ENCODE measurements around the gene SCUBE2.

The SCUBE2 gene

DNA sequence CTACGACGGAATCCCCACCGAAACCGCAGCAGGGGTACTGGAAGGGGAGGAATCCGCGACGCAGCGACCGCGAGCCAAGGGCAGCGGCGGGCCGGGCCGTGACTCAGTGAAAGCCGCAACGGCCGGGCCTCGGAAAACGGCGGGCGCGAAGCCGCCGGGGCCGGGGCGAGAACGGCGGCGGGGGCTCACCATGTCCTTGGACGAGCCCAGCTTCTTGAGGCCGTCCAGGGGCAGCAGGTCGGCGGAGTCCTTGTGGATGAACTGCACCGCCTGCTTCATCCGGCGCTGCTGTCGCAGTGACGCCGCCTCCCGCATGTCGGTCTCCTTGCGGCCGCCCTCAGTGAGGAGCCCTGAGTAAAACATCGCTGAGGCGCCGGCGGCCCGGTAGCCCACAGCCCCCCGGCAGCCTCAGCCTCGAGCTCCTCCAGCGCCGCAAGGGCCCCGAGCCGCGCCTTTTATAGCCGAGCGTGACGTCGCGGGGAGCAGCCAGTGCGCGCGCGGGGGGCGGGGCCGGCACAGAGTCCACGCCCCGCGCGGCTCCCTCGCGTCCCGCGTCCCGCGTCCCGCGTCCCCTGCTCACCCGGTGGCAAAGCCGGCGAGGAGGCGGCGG, 87.7 kb downstream of the SCUBE2 start, which contains the start of gene NRIP3:
TSS of gene NRIP3 (minus strand) at position 429 of the 610 bp plus-strand sequence. CDS start at position 363, 66 bp downstream.
- Histone ChIP-seq H3K27ac (no peak within 1 kb of the TSS), H3K9me3 (no peaks in the 10 kb centered on the region), H3K4me1 (ENCODE audit: control insufficient read depth in 1 of 2, insufficient read depth in 1 of 2, low read depth in 1 of 2, low read length in 1 of 2) (peaks cover 25 to 31% of the 10 kb centered on the region in 2 experiments), H3K27me3 (peaks cover 73% of the 10 kb centered on the region), H3K36me3 (no peaks in the 10 kb centered on the region), H3K4me3 (ENCODE audit: low read depth in 1 of 2, low read length in 1 of 2) (peak within 1 kb of the TSS; percentile 54 to 66)
- TF ChIP-seq, protein P1, sequence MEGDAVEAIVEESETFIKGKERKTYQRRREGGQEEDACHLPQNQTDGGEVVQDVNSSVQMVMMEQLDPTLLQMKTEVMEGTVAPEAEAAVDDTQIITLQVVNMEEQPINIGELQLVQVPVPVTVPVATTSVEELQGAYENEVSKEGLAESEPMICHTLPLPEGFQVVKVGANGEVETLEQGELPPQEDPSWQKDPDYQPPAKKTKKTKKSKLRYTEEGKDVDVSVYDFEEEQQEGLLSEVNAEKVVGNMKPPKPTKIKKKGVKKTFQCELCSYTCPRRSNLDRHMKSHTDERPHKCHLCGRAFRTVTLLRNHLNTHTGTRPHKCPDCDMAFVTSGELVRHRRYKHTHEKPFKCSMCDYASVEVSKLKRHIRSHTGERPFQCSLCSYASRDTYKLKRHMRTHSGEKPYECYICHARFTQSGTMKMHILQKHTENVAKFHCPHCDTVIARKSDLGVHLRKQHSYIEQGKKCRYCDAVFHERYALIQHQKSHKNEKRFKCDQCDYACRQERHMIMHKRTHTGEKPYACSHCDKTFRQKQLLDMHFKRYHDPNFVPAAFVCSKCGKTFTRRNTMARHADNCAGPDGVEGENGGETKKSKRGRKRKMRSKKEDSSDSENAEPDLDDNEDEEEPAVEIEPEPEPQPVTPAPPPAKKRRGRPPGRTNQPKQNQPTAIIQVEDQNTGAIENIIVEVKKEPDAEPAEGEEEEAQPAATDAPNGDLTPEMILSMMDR (IDR thresholded peaks at IDR 0.05), result no peak

GRCh38 chr11:9002920-9003572, 88.4 kb downstream of the SCUBE2 start:
- no peak overlapping the region for H3K27ac ChIP-seq
- H3K27me3 ChIP-seq, result peaks cover 66% of the 10 kb centered on the region
- H3K4me3 ChIP-seq (ENCODE audit: low read depth in 1 of 2, low read length in 1 of 2), result peak overlapping the region; percentile 54 to 66
- TF ChIP-seq, protein P1 (IDR thresholded peaks at IDR 0.05), result no peak
- H3K4me1 ChIP-seq (ENCODE audit: control insufficient read depth in 1 of 2, insufficient read depth in 1 of 2, low read depth in 1 of 2, low read length in 1 of 2), result peaks cover 25 to 31% of the 10 kb centered on the region in 2 experiments
- no peaks in the 10 kb centered on the region for H3K9me3 ChIP-seq
- H3K36me3 ChIP-seq, result no peaks in the 10 kb centered on the region

GRCh38 chr11:9001736-9002135, 89.7 kb downstream of the SCUBE2 start:
- TF ChIP-seq, protein P1 (IDR thresholded peaks at IDR 0.05), result no peak
- H3K4me3 ChIP-seq (ENCODE audit: low read depth in 1 of 2, low read length in 1 of 2), result no peak overlapping the region
- no peak overlapping the region for H3K27ac ChIP-seq
- H3K36me3 ChIP-seq, result no peaks in the 10 kb centered on the region
- H3K4me1 ChIP-seq (ENCODE audit: control insufficient read depth in 1 of 2, insufficient read depth in 1 of 2, low read depth in 1 of 2, low read length in 1 of 2), result peaks cover 25 to 31% of the 10 kb centered on the region in 2 experiments
- peaks cover 53% of the 10 kb centered on the region for H3K27me3 ChIP-seq
- H3K9me3 ChIP-seq, result no peaks in the 10 kb centered on the region

- H3K36me3 ChIP-seq, result no peaks in the 10 kb centered on the region
- H3K27me3 ChIP-seq, result peaks cover 16% of the 10 kb centered on the region
- TF ChIP-seq, protein P1 (IDR thresholded peaks at IDR 0.05), result no peak
- H3K4me1 ChIP-seq (ENCODE audit: control insufficient read depth in 1 of 2, insufficient read depth in 1 of 2, low read depth in 1 of 2, low read length in 1 of 2), result peaks cover 11 to 14% of the 10 kb centered on the region in 2 experiments
- no peak overlapping the region for H3K4me3 ChIP-seq (ENCODE audit: low read depth in 1 of 2, low read length in 1 of 2)
- H3K27ac ChIP-seq, result no peak overlapping the region
- H3K9me3 ChIP-seq, result no peaks in the 10 kb centered on the region
Measured at GRCh38 chr11:8998017-8998416, 93.4 kb downstream of the SCUBE2 start.

- Histone ChIP-seq H3K36me3 (no peaks in the 10 kb centered on the region), H3K4me3 (ENCODE audit: low read depth in 1 of 2, low read length in 1 of 2) (no peak overlapping the region)
Measured at GRCh38 chr11:8997451-8997850, 93.9 kb downstream of the SCUBE2 start.

More at GRCh38 chr11:8997451-8997850, 93.9 kb downstream of the SCUBE2 start:
- no peak overlapping the region for H3K27ac ChIP-seq
- no peaks in the 10 kb centered on the region for H3K9me3 ChIP-seq
- peaks cover 10% of the 10 kb centered on the region for H3K27me3 ChIP-seq
- TF ChIP-seq, protein P1 (IDR thresholded peaks at IDR 0.05), result no peak
- peaks cover 9 to 11% of the 10 kb centered on the region in 2 experiments for H3K4me1 ChIP-seq (ENCODE audit: control insufficient read depth in 1 of 2, insufficient read depth in 1 of 2, low read depth in 1 of 2, low read length in 1 of 2)

All from neutrophil (primary cell).